H9 (cell line): ENCODE results near the gene GRM1. TPM values are rescaled to one million over a fixed set of nuclear protein-coding genes. Genes with fewer than 3 reads are reported as not detected.

Experiments
- DNase-seq: peaks from one replicate; pipeline ENCODE4 v3.0.0-alpha.2; 2017
- H2AFZ ChIP-seq: one replicate; pipeline ENCODE4 v1.6.1; 2013; ENCODE audit warnings: mild to moderate bottlenecking, low read length, control low read depth, moderate library complexity
- H2AK5ac ChIP-seq: 2 replicates; pipeline ENCODE4 v1.6.1; 2013; ENCODE audit warnings: low read length, control low read depth, mixed read lengths; ENCODE audit not compliant: insufficient read length
- H2BK120ac ChIP-seq: one replicate; pipeline ENCODE4 v1.6.1; 2013; ENCODE audit warnings: low read depth, mild to moderate bottlenecking, low read length, control low read depth, inconsistent platforms; ENCODE audit not compliant: poor library complexity, severe bottlenecking
- H2BK12ac ChIP-seq: 2 replicates; pipeline ENCODE4 v1.6.1; 2013; ENCODE audit warnings: low read length, control low read depth, mixed read lengths, low read depth; ENCODE audit not compliant: insufficient read length
- H2BK15ac ChIP-seq: 2 replicates; pipeline ENCODE4 v1.6.1; 2013; ENCODE audit warnings: low read depth, low read length, control low read depth
- H2BK20ac ChIP-seq: one replicate; pipeline ENCODE4 v1.6.1; 2013; ENCODE audit warnings: low read depth, mild to moderate bottlenecking, low read length, control low read depth, inconsistent platforms; ENCODE audit not compliant: poor library complexity, severe bottlenecking
- H2BK5ac ChIP-seq: 2 replicates; pipeline ENCODE4 v1.6.1; 2013; ENCODE audit warnings: low read length, control low read depth, mixed read lengths; ENCODE audit not compliant: insufficient read length
- H3K14ac ChIP-seq: 2 replicates; pipeline ENCODE4 v1.6.1; 2013; ENCODE audit warnings: low read length, control low read depth; ENCODE audit not compliant: insufficient read depth
- H3K18ac ChIP-seq: 2 replicates; pipeline ENCODE4 v1.6.1; 2013; ENCODE audit warnings: low read depth, mild to moderate bottlenecking, mixed read lengths, low read length, control low read depth; ENCODE audit not compliant: insufficient read length
- H3K23ac ChIP-seq: 2 replicates; pipeline ENCODE4 v1.6.1; 2013; ENCODE audit warnings: low read length, control low read depth, mixed read lengths, low read depth; ENCODE audit not compliant: insufficient read length
- H3K23me2 ChIP-seq: 2 replicates; pipeline ENCODE4 v1.6.1; 2013; ENCODE audit warnings: low read depth, mild to moderate bottlenecking, mixed read lengths, low read length, control low read depth; ENCODE audit not compliant: insufficient read length, poor library complexity, severe bottlenecking
- H3K27ac ChIP-seq: 2 replicates; pipeline ENCODE4 v1.5.1; 2013; ENCODE audit warnings: low read length, control low read depth, mixed read lengths, low read depth; ENCODE audit not compliant: insufficient read length
- H3K27me3 ChIP-seq: 2 replicates; pipeline ENCODE4 v1.6.1; 2013; ENCODE audit warnings: low read length, control low read depth, inconsistent platforms; ENCODE audit not compliant: insufficient read depth
- H3K4ac ChIP-seq: 2 replicates; pipeline ENCODE4 v1.6.1; 2013; ENCODE audit warnings: low read depth, mild to moderate bottlenecking, control low read depth, inconsistent platforms, low read length, moderate library complexity
- H3K4me1 ChIP-seq: 2 replicates; pipeline ENCODE4 v1.6.1; 2013; ENCODE audit warnings: low read length, control low read depth, inconsistent platforms; ENCODE audit not compliant: insufficient read depth
- H3K4me2 ChIP-seq: 2 replicates; pipeline ENCODE4 v1.6.1; 2013; ENCODE audit warnings: low read length, control low read depth, mixed read lengths; ENCODE audit not compliant: insufficient read length, insufficient read depth
- H3K56ac ChIP-seq: 2 replicates; pipeline ENCODE4 v1.6.1; 2013; ENCODE audit warnings: low read depth, mild to moderate bottlenecking, mixed read lengths, low read length, control low read depth; ENCODE audit not compliant: insufficient read length
- H3K79me1 ChIP-seq: 2 replicates; pipeline ENCODE4 v1.6.1; 2013; ENCODE audit warnings: low read depth, mild to moderate bottlenecking, moderate library complexity, low read length, control low read depth, inconsistent platforms; ENCODE audit not compliant: insufficient read depth, poor library complexity, severe bottlenecking
- H3K79me2 ChIP-seq: 2 replicates; pipeline ENCODE4 v1.6.1; 2013; ENCODE audit warnings: low read length, control low read depth, inconsistent platforms; ENCODE audit not compliant: insufficient read depth
- H3K9ac ChIP-seq: 2 replicates; pipeline ENCODE4 v1.6.1; 2013; ENCODE audit warnings: low read length, control low read depth, mixed read lengths; ENCODE audit not compliant: insufficient read length; ENCODE audit errors: extremely low read depth
- H3K9me3 ChIP-seq: one replicate; pipeline ENCODE4 v1.6.1; 2013; ENCODE audit warnings: low read depth, low read length, inconsistent platforms; ENCODE audit not compliant: control insufficient read depth
- H3T11ph ChIP-seq: one replicate; pipeline ENCODE4 v1.6.1; 2013; ENCODE audit warnings: mild to moderate bottlenecking, low read length, control low read depth, inconsistent platforms
- H4K20me1 ChIP-seq: one replicate; pipeline ENCODE4 v1.6.1; 2013; ENCODE audit not compliant: control insufficient read depth, insufficient read length, insufficient read depth
- H4K5ac ChIP-seq: 2 replicates; pipeline ENCODE4 v1.6.1; 2013; ENCODE audit warnings: low read depth, mild to moderate bottlenecking, mixed read lengths, low read length, control low read depth; ENCODE audit not compliant: insufficient read length
- H4K8ac ChIP-seq: replicated peaks from 2 replicates; pipeline ENCODE4 v1.6.1; 2013; ENCODE audit warnings: low read length, control low read depth, mixed read lengths, low read depth; ENCODE audit not compliant: insufficient read length
- H4K91ac ChIP-seq: 2 replicates; pipeline ENCODE4 v1.6.1; 2013; ENCODE audit warnings: low read depth, mild to moderate bottlenecking, moderate library complexity, mixed read lengths, low read length, control low read depth; ENCODE audit not compliant: insufficient read length
- H3K27ac Mint-ChIP-seq, 3 experiments: 2 replicates in 2 of 3; 3 replicates in 1 of 3; pipeline ENCODE4 v1.8.0; 2020 to 2021; ENCODE audit warnings: mixed read lengths in 3 of 3, mild to moderate bottlenecking in 1 of 3, moderate library complexity in 1 of 3
- H3K27me3 Mint-ChIP-seq: 2 replicates; pipeline ENCODE4 v1.8.0; 2021; ENCODE audit warnings: low read depth, mild to moderate bottlenecking, moderate library complexity, mixed read lengths
- H3K36me3 Mint-ChIP-seq, 3 experiments: 2 replicates in 2 of 3; 3 replicates in 1 of 3; pipeline ENCODE4 v1.8.0; 2020 to 2021; ENCODE audit warnings: low read depth in 3 of 3, mixed read lengths in 3 of 3; ENCODE audit not compliant: insufficient read depth in 1 of 3
- H3K4me1 Mint-ChIP-seq, 2 experiments: 2 replicates each; pipeline ENCODE4 v1.8.0; 2020; ENCODE audit warnings: mixed read lengths in 2 of 2
- H3K4me3 Mint-ChIP-seq, 2 experiments: 2 replicates in 1 of 2; 3 replicates in 1 of 2; pipeline ENCODE4 v1.8.0; 2020 to 2021; ENCODE audit warnings: mild to moderate bottlenecking in 2 of 2, mixed read lengths in 2 of 2, moderate library complexity in 1 of 2
- H3K9me3 Mint-ChIP-seq, 2 experiments: 2 replicates in 1 of 2; 3 replicates in 1 of 2; pipeline ENCODE4 v1.8.0; 2020; ENCODE audit warnings: mild to moderate bottlenecking in 2 of 2, mixed read lengths in 2 of 2, moderate library complexity in 1 of 2
- CTCF ChIP-seq: fragments of 200-600 bp; sonication (generic); conservative IDR thresholded peaks from 3 replicates; pipeline ENCODE4 v1.8.0; 2021; ENCODE audit warnings: antibody characterized with exemption, mild to moderate bottlenecking
- WGBS: extraction: QIAGEN DNeasy Blood & Tissue Kit; methylation state at CpG from one replicate; pipeline ENCODE4 v1.1.7; 2013; ENCODE audit warnings: missing lambda C conversion rate, low lambda C conversion rate, mixed read lengths; ENCODE audit not compliant: insufficient read length; ENCODE audit errors: extremely low coverage; 5-methylcytosine and 5-hydroxymethylcytosine counted together
- total RNA-seq: library from RNA; stranded (reverse); gene quantifications from 2 replicates; pipeline ENCODE4 v1.2.1, GENCODE V29; 2021

The GRM1 gene
- total RNA-seq, 1 experiment from 2014 or later: 0.39 TPM

- H3K27ac Mint-ChIP-seq: no peak overlapping the region
- no peaks in the 10 kb centered on the region for H3K9me3 Mint-ChIP-seq
- Histone ChIP-seq H3K23ac (no peak overlapping the region), H4K5ac (no peak overlapping the region), H2BK12ac (no peak overlapping the region), H2AK5ac (no peak overlapping the region), H3K23me2 (no peaks in the 10 kb centered on the region), H3T11ph (no peak overlapping the region), H2BK20ac (no peak overlapping the region), H3K79me1 (no peaks in the 10 kb centered on the region), H3K27me3 (no peaks in the 10 kb centered on the region), H3K27ac (no peak overlapping the region), H3K14ac (no peak overlapping the region), H3K9me3 (no peaks in the 10 kb centered on the region), H2AFZ (no peak overlapping the region), H4K8ac (no peak overlapping the region), H3K4me1 (no peaks in the 10 kb centered on the region), H3K18ac (no peak overlapping the region), H3K9ac (no peak overlapping the region), H3K4me2 (no peak overlapping the region), H3K4ac (no peak overlapping the region), H2BK15ac (no peak overlapping the region), H2BK120ac (no peak overlapping the region), H4K91ac (no peak overlapping the region), H2BK5ac (no peak overlapping the region), H4K20me1 (no peaks in the 10 kb centered on the region), H3K56ac (no peak overlapping the region), H3K79me2 (no peaks in the 10 kb centered on the region)
- peaks cover 0 to 2% of the 10 kb centered on the region in 2 experiments; a peak in 1 of 4 replicates for H3K4me1 Mint-ChIP-seq
- DNase-seq: no peak
- TF ChIP-seq CTCF: peak; percentile 31; the same call in 2 of the 3 replicates
- H3K27me3 Mint-ChIP-seq: no peaks in the 10 kb centered on the region
- no peaks in the 10 kb centered on the region for H3K36me3 Mint-ChIP-seq
- no CpG with 5 or more reads among the region's 4 CpGs for WGBS
- no peak overlapping the region for H3K4me3 Mint-ChIP-seq
Observed at GRCh38 chr6:146295695-146296094, 266.8 kb downstream of the GRM1 start.
